Effector CD8-positive, alpha-beta T cell (primary cell): ENCODE results near the gene MOB4.
A peak's percentile ranks its signal among the peaks of the same experiment; 100 is the strongest.
"Not testable (repeated sequence)": the region's sequence is repeated elsewhere in the genome, so short reads cannot be mapped to it uniquely, and the experiment has no call there.

Experiments used
- DNase-seq: peaks from one replicate; lab custom pipeline; 2025; lab: John Stamatoyannopoulos, UW
- total RNA-seq, 4 experiments: gene quantifications; one replicate each; lab custom pipeline; 2026; lab: John Stamatoyannopoulos, UW

MOB4 gene
- total RNA-seq = 14.4 to 23.2 (median 16.9) reads per million in 4 experiments

DNA sequence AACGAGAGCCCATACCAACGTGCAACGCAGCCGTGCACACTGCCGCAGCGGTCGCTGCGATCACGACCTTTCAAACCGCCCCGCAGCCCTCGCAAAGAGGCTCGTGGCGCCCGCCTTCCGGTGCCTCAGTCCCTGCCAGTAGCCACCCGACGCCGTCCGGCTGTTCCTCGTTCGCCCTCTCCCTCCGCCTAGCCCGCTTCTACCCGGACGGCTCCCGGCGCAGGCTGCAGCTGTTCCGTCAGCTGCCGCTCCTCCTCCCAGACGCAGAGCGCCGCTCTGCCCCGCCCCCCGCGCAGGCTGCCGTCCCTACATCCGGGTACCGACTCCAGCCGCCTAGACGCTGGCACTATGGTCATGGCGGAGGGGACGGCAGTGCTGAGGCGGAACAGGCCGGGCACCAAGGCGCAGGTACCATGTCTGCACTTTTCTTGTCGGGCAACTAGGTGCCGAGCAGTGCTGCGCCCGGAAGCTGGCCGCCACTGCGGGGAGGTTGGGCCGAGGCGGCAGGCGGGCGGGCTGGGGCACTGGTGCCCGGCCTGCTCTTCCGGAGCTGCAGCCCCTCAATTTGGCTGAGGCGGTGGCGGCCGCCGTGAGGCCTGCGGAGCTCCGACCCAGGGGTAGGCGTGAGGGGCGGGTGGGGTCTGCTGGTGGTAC is at the start of gene MOB4:
TSS of gene MOB4 (plus strand) at position 328 of the 654 bp plus-strand sequence. CDS start at position 349, 21 bp downstream.
- peak; percentile 84 for DNase-seq

DNA sequence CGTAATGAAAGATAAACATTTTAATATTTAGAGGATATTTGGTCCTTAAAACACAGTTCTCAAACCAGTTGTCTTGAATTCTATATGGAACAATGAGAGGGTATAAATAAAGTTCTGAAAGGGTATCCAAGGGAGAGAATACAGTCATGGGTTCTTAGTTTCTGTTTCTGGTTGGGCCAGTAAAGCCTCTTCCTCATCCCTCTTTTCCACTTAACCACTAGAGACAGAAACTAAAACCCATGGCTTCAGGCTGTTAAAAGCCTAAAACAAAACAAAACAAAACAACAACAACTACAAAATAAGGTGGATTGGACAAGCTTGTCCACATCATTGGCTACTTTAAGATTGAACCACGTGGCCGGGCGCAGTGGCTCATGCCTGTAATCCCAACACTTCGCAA is 43.7 kb upstream of the MOB4 start:
- no peak for DNase-seq

DNA sequence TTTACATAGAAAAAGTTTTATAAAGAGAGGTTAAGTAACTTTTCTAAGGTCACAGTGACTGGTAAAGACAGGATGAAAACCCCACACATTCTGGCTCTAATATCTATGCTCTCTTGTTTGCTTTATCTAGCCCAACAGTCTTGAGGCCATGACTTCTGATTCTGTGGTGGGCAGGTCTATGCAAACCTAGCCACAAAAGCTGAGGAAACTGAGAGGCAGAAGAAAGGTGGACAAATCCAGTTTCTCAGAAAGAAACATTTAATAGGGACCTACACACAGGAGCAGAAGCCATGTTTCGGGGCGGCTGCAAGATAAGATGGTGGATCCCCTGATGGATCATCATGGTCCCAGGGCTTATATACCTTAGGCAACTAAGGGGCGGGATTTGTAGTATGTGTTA is 38.1 kb upstream of the MOB4 start:
- DNase-seq = no peak

DNA sequence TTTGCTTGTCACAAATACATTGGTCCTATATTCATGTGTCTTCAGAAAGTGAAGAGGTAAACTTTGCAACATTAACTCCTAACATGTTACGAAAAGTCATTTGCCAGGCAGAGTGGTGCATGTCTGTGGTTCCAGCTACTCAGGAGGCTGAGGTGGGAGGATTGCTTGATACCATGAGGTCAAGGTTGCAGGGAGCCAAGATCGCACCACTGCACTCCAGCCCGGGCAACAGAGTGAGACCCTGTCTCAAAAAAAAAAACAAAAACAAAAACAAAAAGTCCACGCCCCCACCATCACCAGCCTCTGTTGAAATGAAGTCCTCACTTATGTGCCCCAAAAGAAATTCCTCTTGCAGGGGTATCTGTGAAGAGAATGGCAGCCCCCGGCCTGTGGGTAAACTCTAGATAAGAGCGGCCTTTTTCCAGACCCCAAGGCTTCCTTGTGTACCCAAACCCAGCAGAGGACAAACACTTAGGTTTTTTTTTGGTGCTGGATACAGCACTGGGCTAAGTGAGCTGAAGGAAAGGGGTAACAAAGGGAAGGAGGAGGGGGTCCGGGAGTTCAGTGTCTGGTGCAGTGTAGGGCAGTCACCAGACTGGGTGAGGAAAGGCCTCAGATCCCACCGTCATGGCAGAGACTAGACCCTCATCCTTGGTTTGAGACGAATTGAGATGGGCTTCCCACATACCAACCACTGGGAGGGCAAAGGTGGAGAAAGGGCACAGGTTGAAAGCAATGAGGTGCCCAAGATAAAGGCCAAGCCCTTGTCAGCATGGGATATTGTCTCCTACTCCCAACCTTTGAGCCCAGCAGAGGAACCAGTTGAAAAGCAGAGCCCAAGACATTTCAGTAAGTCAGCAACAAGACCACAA is 35.5 kb upstream of the MOB4 start:
- DNase-seq = no peak

DNA sequence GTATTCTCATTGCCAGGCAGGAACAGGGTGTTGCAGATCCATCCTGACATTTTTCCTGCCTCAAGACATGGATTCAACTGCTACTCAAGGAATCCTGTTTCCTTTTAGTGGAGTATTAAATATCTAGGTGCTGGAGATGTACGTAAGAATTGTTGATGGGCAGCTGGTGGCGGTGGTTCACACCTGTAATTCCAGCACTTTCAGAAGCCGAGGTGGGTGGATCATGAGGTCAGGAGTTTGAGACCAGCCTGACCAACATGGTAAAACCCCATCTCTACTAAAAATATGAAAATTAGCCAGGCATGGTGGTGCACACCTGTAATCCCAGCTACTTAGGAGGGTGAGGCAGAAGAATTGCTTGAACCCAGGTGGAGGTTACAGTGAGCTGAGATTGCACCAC is 31.6 kb upstream of the MOB4 start:
- DNase-seq = not testable (repeated sequence)

DNA sequence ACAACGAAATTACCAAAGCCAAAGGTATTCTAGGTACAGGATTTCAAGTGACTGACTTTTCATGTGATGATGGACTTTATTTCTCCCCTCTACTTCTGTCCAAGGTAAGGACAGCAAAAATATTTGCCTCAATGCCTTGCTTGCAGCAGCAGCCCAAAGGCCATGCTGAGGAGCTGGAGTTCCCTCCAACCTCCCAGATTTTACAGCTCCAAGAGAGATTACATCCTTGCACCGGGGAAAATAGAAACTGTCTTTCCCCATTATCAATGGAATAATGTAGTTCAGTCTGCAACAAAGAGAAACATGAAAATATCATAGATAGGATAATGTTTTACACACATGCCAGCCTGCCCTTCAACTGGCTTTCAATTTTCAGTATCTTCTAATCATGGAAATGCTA is 29.7 kb upstream of the MOB4 start:
- no peak for DNase-seq

DNA sequence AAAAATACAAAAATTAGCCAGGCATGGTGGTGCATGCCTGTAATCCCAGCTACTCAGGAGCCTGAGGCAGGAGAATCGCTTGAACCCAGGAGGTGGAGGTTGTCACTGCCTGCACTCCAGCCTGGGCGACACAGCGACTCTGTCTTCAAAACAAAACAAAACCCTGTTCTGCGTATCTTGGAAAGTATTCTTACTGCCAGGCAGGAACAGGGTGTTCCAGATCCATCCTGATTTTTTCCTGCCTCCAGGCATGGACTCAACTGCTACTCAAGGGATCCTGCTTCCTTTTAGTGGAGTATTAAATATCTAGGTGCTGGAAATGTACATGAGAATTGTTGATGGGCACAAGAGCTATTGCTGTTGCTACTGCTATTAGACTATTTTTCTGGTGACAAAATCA is 28.5 kb upstream of the MOB4 start:
- no peak for DNase-seq

DNA sequence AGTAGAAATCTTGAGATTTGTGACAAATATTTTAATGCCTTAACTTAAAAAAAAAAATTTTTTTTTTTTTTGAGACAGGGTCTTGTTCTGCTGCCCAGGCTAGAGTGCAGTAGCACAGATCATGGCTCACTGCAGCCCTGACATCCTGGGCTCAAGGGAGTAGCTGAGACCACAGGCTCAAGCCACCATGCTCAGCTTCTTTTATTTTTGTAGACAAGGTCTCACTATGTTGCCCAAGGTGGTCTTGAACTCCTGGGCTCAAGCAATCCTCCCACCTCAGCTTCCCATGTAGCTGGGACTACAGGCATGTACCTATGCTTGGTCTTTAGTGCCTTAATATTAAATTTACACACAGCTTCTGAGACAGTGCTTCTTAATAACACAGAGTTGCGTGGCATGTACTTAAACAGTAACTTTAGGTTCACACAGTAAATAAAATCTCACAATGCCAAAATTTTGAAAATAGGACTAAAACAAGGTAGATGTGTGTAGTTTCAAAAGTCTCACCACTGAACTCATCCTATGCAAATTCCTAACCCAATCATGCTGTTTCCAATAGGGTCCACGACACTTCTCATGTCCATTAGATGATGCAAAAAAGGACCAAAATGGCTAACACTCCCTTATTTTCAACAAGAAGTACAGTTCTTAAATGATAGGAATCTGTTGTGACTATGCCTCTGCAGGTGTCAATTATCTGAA is 20.3 kb upstream of the MOB4 start:
- DNase-seq = no peak

DNA sequence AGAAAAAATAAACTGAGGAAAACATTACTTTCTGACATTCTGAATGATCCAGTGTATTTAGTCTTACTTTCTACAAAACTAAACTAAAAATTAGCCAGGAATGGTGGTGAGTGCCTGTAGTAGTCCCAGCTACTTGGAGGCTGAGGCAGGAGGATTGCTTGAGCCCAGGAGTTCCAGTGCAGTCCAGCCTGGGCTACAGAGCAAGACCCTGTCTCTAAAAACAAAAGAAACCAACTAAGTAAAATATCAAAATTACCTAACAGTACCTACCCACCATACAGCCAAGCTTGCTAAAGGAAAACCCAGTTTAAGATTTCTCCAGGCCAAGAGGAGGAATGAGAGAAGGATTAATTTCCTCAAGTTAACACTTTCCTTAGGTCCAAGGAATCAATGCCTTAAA is 19.2 kb upstream of the MOB4 start:
- DNase-seq = no peak

DNA sequence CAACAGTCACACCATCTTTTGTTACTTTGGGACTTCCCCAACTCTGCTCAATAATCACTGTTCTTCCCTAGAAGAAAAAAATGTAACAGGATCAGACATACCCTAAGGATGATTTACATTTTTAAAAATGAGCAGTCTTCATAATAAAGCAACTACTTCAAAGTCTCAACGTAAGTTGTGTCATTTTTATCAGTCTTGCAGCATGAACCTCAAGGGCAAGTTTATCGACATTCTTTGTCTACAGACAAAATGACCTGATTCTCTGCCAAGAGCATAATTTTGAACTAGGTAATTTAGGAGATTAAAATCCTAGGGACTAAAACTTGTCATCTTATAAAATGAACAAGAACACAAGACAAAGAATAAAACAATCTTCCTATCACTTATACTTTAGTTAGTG is 18.5 kb upstream of the MOB4 start:
- DNase-seq = no peak

DNA sequence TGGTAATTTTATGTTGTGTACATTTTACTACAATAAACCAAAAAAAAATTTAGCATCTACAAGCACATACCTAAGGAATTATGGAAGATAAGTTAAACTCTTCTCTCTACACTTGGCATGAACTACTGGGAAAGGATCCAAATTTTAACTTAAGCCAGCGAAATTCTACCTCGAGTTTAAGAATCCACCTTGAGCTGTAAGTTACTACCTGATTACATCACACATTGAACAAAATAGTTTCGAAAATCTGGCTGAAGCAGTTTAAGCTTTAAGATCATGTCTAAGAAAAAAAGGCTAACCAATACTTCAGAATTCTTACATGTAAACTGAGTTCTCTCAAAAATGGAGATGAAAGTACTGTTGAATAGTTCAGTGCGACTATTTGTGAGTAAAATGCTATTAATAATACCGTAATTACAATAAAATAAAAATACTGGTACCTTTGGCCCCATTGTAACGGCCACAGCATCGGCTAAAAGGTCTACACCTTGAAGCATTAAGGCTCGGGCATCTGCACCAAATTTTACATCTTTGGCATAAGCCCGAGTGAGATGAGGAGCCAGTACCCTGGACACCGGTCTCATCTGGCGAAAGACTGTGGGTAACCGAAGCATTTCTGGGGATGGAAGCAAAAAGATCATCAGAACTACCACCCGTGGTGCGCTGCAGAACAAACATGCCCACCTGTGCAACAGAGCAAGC is 17.5 kb upstream of the MOB4 start:
- DNase-seq = no peak

DNA sequence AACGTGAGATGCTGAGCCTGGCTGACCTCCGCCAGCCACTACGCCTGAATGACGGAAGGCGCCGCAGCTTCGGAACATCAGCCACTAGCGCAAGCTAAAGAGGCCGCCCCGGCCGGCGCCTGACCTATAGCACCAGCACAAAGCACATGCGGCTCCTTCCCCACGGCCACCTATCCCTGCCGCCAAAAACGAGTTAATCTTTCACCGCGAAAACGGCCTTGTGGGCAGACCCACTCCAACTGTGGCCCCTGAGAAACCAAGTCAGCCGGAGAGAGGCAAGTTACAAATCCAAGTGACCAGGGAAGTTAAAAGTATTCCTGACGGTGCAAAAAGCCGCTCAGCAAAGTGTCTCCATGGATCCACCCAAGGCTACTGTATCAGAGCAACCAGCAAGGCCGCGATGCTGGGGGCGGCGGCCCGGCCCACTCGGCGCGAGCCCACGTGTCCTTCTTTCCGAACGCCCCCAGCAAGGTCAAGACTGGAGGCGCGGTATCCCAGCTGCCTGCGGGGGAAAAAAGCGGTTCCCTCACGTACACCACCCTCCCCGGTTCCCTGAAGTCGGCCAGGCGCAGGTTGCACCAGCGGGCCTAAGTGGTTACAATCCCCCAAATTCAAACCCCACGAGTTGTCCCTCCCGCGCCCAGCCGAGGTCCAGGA is 16.8 kb upstream of the MOB4 start:
- DNase-seq = peak; percentile 49

DNA sequence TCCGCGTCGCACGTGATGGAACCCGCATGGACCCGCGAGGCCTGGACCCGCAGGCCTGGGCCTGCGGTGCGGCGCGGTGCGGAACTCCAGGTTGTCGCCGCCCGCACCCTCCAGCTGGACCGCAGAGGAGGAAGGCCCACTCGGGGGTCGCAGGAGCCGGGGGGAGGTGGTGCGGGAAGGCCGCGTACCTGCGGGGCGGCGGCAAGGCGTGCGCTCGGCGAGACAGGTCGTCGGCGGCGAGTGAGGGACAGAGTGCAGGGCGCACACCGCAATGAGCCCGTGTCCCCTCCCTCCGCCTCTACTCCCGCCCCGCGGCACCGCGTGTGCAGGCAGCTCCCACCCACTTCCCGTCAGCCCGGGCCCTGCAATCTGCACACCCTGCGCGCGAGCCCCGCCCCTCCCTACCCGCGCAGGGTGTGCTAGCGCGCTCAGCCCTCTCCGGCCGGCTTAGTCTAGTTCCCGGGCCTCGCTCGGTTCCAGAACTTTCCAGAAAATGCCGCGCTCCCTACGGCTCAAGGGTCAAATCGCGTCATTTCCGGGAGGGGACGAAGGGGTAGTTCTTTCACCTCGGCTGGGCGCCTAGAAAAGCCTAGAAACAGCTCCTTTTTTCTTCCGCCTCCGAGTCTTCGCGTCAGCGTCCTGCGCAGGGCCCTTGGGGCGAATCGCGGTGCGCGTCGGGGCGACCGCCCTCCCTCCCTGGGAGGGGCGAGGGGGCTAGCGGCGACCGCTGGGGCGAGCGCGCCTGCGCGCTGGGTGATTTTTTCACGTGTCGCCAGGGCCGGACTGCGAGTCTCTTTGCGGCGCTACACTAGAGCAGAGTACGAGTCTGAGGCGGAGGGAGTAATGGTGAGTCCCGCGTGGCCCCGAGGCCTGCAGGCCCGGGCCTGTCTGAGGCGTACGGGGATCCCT is 16.0 kb upstream of the MOB4 start, which contains the start of the genes HSPD1 and HSPE1:
TSS of gene HSPD1 (minus strand) at position 247 of the 909 bp plus-strand sequence. CDS start 992 bp downstream, outside the sequence.
TSS of gene HSPE1 (plus strand) at position 786 of the 909 bp plus-strand sequence. CDS start at position 844, 58 bp downstream.
- DNase-seq = peak; percentile 97

DNA sequence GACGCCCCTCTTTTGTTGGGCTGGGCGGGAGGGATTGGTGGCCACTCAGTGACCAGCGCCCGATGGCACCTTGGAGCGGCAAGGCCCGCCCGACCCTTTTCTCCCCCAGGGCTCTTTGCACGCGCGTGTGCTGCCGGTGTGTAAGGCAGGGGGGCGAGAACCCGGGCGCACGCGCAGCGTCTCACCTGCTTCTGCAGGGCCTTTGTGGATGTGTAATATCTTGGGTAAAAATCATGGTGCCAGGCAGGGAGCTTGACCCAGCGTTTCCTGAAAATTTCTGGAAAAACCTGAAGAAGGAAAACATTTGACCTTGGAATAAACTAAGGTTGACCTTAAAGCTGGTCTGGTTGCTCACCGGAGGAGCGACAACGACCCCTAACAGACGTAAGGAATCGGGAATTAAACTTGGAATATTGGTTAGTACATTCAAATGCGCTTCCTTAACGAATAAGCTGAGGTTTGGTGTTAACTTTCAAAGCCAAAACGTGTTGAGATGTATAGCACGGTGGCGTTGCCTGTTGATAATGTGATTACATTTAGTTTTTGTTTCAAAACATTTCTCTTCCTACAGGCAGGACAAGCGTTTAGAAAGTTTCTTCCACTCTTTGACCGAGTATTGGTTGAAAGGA is 15.2 kb upstream of the MOB4 start:
- DNase-seq = no peak

DNA sequence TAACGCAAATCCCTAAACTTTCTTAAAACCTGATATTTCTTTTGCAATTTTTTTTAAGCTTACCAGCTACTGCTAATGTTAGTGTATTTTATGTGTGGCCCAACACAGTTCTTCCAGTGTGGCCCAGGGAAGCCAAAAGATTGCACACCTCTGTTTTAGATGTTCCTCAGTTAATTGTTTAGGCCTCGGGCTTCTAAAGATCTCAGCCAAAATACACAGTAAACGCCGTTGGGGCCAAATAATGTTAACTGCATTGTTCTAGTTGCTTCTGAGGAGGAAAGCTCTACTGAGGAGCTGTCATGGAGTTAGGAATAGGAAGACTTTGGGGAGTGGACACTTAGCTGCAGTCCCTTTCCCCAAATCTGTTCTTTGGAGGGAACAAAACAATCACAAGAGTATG is 13.7 kb upstream of the MOB4 start:
- no peak for DNase-seq

DNA sequence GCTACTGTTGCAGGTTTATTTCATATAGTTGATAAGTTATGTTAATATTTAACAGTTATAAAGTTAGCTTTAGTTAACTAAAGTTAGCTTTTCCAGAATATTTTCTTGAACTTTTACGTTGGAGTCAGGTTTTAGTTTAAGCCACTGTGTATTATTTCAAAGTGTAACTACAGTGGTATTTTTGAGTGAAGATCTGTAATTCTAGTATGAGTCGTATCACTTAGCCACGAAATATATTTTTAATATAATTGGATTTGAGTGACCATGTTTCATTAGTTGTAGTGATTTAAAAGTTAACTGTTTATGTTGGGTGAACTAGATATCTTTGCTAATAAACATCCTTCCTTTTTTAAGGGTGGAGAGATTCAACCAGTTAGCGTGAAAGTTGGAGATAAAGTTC is 13.2 kb upstream of the MOB4 start:
- no peak for DNase-seq

DNA sequence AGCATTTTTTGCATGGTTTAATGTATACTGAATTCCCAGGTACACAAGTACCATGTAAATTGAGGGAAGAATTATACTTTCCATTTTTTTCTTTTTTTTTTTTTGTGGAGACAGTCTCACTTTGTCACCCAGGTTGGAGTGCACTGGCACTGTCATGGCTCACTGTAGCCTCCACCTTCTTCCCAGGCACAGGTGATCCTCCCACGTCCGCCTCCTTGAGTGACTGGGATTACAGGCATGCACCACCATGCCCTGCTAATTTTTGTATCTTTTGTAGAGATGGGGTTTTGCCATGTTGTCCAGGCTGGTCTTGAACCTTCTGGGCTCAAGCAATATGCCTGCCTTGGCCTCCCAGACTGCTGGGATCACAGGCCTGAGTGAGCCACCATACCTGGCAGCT is 11.9 kb upstream of the MOB4 start:
- DNase-seq = no peak

DNA sequence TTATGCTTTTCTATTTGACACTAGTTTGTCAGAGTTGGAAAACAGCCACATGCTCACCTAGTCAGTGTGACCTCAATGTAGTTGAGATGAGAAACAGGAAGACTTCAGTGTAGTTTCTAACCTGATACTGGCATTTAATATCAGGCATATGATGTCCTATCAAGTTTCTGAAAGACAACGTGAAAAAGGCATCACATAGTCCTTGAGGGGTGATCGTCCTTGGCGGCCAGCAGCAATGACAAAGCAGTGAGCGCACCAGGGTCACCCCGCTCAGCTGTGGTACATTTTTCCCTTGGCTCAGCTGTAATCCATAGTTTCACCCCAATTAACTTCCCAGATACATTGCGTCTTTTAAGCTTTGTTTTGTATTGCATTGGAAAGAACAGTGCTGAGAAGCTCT is 11.4 kb upstream of the MOB4 start:
- DNase-seq = no peak

DNA sequence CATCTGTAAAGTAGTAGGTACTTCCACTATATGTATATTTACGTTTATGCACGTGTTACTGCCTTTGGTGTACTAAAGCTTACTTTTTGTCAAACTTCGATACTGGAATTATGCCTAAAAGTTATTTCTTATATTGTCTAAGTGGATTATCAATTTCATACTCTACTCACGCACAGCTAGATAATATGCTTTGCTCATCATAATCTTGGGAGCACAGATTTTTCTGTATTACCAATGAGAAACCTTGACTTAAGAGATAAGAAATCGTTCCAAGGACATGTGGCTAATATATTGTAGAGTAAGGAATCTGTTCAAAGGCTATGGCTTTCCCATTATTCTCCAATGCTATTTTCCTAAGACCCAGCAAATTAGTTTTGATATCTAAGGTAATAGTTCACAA is 9.2 kb upstream of the MOB4 start:
- DNase-seq = no peak

DNA sequence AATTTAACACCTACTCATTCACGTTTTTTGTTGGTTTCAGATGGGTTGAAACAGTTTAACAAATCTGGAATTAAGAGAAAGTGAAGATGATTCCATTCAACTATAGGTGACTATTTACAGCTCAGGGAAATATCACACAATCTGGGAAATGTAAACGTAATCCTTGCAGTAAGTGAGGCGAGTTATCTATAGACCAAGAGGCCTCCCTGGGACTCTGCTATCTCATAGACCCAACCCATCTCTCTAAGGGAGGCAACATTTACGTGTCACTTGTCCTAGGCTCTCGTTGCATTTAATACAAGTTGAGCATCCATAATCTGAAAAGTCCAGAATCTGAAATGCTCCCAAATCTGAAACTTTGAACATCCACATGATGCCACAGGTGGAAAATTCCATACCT is 2.0 kb upstream of the MOB4 start:
- no peak for DNase-seq
